Stimulated activated CD4-positive, alpha-beta T cell treated with anti-CD3 and anti-CD28 coated beads, Interleukin-1b, Interleukin-23, amount 100 ng/mL, for 24 hours (primary cell): ENCODE results near the gene SLC51A.

Experiments used
- DNase-seq, 4 experiments: peaks; one replicate each; pipeline ENCODE4 v3.0.0-alpha.2; 2020; ENCODE audit warnings: low read depth in 4 of 4, low spot score in 1 of 4

The SLC51A gene

DNA sequence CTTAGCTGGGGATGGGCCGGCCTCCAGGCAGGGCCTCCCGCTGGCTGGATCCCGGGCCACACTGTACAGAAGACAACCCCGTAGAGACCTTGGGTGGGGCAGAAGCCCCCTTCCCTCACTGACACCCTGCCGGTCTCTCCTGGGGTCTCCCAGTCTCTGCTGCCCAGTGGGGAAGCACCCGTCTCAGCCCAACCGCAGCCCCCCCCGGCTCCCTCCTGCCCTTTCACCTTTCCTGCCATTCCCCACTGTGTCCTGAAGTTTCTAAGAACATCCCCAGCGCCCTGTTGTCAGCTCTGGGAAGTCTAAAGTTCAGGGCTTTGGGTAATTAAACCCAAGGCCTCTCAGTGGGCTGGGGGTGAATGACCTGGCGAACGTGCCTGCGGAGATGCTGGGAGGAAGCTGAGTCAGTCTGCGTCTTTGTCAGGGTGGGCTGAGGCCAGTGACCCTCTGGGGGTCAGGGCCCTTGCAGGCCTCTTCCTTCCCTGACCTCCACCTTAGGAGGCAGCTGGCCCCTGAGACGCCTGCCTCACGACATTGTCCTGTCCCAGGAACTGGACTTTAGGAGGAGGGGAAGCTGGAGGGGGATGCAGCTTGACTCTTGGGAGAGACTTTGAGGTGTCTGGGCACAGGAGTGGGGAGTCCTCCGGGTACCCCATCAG is 1.4 kb upstream of the SLC51A start:
- no peak for DNase-seq

DNA sequence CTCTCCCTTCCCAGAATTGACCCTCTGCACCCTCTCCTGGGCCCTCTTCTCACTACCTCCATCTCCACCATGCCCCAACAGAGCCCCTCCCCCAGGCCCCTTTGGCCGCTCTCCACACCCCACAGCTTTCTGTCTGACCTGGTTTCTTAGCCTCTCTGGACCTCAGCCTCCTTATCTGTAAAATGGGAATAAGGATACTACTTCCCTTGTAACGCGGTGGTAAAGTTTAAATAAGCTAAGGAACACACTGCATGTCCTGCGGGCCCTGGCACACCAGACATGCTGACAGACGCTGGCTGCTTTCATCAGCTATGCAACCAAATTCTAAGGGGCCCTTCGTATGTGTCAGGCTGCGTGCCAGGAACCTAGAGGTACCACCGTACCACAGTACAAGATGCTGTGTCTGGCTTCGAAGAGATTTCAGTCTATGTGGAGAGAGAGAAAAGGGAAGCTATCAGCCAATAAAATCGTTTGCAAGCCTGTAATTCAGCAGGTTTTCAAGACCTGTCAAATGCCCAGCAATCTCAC is 777 bp upstream of the SLC51A start:
- no peak for DNase-seq

DNA sequence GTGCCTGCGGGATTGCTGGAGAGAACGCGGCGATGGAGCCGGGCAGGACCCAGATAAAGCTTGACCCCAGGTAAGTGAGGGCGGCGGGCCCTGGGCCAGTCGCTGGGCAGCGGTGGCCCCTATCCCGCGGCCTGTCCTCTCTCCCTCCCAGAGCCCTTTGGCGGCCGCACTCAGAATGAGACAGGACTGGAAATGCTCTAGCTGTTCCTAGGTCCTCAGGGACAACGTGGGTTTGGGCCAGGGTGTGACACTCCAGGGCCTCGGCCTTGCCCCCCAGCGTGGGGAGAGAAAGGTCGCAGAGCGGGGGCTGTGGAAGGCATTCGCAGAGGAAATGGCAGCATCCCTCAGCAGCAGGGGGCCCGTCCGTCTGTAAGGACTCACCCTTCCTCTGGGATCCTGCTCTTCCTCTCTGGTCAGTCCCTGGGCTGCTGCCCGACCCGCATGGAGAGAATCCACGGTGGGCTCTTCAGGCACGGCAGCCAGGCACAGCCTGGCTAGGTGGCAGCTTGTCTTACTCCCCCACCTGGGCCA is 412 bp downstream of the SLC51A start:
- no peak for DNase-seq

DNA sequence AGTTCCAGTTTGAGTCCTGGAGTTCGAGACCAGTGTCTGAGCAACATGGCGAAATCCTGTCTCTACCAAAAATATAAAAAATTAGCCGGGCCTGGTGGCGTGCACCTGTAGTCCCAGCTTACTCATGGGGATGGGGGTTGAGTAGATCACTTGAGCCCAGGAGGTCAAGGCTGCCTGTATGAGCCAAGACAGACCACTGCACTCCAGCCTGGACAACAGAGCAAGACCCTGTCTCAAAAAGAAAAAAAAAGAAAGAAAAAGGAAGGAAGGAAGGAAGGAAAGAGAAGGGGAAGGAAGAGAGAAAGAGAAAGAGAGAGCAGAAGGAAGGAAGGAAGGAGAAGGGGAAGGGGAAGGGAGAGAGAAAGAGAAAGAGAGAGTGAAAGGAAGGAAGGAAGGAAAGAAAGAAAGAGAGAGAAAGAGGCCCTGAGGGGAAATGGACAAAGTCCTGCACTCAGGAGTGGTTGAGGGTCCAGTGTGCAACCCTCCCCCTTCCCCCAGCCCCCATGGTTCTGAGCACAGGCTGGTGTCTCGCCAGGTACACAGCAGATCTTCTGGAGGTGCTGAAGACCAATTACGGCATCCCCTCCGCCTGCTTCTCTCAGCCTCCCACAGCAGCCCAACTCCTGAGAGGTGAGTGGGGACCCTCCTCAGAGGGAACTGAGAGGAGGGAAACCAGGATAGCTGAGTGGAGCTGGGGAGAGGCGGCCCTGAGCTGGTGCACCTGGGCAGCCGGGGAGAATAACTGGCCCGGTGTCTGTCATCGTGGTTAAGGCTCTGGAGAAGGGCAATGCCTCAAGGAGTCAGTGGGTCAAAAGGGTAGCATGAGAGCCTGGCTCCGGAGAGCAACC is 1.2 kb downstream of the SLC51A start:
- DNase-seq, result no peak

DNA sequence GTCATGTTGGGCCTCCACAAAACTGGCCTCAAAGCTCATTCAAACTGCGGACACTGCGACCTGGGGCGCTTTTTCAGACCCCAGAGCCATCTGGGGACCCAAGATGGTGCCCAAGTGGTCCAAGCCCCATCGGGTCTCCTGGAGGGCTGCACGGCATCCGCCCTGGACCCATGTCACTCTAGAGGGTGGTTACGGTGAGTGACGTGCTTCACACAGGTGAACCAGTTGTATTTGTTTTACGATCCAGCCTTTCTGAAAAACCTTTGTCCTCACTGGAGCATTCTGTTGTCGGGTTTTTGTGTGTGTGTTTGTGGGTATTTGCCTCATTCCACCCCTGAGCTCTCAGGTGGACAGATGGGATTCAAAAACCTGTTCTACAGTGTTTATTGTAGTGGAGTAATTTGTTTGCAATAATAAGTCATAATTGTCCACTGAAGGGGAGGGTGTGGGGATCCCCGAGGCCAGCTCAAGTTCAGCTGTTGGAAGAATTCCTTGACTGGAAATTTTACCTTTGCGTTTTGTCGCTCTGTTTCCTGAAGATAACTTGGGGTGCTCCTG is 1.9 kb downstream of the SLC51A start:
- no peak for DNase-seq

DNA sequence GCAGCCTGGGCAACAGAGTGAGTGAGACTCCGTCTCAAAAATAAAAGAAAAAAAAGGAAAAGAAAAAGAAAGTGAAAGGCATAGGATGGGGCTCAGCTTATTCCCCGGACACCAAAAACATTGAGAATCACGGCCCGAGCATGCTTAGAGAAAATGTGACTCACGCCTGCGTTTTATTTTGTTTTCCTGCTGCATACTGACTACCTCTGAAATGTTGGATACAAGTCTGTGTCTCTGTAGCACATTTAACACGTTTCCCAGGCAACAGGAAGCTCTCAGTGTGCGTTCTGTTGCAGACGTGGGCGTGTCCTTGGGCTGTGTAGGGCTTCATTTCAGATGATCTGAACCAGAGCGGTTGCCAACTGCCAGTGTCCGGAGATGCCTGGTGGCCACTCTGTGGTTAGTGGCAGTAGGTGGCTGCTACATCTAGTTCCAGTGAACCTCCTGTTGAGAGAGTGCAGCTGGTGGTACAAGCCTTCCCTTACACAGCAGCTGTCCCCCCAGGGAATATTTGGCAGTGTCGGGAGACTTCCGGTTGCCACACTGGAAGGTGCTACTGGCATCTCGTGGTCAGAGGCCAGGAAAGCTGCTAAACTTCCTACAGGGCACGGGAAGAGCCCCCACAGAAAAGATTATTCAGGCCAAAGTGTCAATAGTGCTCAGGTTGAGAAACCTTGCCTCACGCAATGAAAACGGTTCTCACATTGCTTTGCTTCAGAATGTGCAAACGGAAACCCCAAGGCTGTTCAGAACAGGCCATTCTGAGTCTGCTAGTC is 3.0 kb downstream of the SLC51A start:
- DNase-seq, result peak in 3 of 4 experiments; percentile 23 to 34 (median 31)

DNA sequence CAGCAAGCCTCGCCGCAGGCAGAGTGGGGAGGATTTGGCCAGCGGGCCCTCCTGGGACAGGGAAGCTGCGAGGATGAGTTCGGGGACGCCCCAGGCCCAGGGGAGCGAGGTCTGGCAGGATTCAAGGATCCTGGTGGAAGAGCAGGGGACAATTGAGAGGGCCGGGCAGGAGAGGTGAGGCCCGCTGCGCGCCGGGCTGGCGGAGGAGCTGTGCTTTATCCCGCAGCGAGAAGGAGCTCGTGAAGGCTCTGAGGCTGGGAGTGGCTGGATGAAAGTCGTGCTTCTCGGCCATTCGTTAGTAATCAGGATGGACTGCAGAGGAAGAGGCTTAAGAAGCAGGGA is 3.6 kb downstream of the SLC51A start:
- DNase-seq, result no peak

DNA sequence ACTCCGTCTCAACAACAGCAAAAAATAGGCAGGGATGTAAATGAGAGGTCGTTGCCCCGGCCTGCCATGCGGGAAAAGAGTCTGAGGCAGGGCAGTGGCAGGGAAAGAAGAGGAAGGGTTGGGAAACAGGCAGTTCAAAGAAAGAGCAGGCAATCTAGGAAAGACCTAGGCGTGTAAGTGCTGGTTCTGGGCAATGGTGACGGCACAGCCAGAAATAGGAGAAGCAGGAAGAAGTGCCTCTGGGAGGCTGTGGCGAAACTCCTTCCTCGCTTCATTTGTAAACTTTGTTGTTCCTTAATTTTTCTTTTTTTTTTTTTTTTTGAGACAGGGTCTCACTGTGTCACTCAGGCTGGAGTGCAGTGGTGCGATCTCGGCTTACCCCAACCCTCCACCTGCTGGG is 4.3 kb downstream of the SLC51A start:
- no peak for DNase-seq

DNA sequence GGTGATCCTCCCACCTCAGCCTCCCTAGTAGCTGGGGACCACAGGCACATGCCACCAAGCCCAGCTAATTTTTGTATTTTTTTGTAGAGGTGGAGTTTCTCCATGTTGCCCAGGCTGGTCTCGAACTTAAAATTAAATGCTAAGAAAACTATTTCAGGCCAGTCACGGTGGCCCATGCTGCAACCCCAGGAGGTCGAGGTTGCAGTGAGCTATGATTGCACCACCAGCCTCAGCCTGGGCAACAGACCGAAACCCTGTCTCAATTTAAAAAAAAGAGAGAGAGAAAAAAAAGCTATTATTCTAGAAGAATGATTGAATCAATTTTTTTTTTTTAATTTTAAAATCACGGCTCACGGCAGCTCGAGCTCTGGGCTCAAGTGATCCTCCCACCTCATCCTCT is 4.7 kb downstream of the SLC51A start:
- no peak for DNase-seq

DNA sequence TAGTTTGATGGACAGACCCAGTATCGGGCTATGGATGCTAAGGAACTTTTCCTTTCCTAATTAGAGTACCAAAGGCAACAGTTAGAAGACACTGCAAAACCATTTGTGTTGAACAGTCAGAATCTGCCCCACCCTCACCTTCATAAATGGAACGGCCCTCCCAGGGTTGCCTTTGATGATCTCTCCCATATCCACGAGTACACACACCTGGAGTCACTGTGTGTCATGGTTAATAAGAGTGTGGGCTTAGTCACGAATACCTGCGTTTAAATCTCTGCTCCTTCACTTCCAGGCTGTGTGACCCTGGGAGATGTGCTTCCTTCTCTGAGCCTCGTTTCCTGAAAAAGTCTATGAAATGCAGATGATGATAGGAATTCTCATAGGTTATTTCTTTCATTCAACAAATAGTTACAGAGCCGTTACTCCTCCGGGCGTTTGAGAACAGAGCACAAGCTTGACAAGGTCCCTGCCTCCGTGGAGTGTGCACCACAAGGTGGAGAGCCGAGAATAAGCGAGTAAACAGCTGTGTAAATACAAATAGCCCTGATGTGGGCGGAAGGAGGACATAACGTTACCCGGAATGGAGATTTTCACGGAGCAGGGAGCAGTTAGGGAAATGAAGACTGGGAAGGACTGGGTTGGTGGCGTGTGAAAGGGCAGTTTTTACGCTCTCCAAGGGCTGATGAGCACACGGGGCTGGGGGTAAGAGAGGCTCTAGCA is 6.7 kb downstream of the SLC51A start:
- DNase-seq, result no peak

DNA sequence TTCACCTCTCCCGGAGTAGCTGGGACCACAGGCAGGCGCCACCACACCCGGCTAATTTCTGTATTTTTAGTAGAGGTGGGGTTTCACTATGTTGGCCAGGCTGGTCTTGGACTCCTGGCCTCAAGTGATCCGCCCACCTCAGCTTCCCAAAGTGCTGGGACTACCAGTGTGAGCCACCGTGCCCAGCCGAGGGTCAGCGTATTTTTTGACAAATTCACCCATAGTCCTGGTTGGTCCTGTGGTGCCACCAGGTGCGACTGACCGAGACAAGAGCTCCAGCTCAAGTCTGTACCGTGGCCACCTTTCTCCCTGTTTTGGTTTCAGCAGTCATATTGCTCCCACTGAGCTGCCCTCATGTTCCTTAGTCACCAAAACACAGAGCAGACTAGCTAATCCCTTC is 8.8 kb downstream of the SLC51A start:
- no peak for DNase-seq

DNA sequence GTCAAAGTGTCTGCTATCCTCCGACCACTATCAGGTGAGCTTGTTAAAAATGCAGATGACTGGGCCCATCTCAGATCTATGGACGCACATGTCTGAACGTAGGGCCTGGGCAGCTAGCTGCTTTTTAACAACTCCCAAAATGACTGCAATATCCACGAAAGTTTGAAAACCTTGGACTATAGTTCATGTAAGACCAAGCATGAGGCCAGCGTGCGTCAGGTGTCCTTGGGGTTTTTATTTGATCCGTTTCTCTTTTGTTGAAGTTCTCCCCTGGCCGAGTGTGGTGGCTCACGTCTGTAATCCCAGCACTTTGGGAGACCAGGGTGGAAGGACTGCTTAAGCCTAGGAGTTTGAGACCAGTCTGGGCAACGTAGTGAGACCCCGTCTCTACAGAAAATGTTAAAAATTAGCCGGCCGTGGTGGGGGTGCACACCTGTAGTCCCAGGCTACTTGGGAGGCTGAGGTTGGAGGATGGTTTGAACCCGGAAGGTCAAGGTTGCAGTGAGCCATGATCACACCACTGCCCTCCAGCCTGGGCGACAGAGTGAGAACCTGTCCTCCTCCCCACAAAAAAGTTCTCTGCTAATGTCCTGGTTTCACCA is 9.5 kb downstream of the SLC51A start:
- DNase-seq, result no peak

DNA sequence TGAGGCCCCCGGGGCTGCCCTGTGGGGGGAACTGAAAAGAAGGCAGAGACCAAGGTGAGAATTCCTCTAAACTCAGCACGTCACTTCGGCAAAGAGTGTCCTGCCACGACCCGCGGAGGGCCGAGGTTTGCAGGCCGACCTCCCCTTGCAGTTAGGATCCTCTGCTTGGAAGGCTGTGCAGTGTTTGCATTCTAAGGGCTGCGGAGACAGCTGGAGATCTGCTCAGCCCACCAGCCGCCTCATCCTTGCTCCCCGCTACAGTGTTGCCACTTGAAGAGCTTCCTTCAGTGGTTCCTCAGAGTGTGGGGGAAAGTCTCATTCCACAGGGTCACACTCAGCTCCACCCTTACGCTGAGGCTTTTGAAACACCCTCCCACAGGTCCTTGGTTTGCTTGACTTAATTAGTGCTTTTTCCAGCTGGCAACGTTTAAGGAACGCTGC is 10.8 kb downstream of the SLC51A start:
- DNase-seq, result no peak

DNA sequence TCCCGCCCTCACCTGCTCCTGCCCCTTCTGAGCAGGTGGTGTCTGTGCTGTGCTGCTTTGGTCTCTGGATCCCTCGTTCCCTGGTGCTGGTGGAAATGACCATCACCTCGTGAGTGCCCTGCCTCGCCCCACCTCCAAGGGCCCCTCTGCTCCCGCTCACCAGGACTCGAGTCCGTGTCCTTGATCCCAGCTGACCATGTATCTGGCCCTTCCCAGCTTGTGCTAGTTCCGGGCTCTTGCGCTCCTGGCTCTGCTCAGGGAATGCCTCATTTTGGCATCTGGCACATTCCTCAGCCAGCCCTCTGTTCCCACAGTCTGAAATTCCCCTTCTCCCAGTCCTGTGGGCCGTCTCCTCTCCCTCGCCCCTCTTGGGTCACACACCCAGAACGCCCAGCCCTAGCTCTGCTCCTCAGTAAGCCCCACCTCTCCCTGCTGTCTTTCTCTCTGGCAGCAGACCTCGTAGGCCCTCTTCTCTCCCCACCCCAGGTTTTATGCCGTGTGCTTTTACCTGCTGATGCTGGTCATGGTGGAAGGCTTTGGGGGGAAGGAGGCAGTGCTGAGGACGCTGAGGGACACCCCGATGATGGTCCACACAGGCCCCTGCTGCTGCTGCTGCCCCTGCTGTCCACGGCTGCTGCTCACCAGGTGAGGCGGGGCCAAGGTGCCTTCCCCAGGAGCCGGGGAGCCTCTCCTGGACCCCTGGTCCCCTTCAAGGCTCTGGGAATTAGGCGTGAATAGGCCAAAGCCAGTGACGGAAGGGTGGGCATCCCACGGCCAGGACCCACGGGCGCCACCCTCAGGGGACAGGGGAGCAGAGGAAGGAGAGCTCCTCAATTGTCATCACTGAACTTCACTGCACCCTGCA is 11.5 kb downstream of the SLC51A start:
- DNase-seq, result no peak

DNA sequence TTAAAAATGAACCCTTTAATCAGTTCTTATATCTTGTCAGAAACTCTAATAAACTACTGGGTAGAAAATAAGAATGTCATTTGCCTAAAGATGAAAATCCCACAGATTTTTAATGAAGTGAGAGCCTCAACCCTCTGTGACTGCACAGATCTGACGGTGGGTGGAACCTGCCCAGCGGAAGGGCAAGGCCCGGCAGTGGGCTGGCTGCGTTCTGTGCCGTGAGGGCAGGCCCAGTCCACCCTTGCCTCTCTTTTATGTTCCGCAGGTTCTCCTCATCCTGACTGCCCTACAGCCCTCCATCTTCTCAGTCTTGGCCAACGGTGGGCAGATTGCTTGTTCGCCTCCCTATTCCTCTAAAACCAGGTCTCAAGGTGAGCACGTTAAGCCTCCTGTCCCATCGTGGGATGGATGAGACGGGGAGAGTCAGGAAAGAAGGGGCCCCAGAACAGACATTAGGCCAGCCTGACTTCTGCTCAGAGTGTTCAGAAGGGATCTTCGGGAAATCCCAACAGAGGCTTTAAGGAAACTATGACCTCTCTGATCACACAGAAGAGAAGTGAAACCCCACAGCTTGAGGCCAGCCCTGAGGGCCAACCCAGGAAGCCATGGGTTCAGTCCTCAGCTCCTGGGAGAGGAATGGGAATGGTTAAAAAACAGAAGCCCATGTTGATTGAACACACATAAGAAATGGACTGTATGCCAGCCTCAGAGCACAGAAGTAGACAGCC is 16.0 kb downstream of the SLC51A start:
- no peak for DNase-seq

DNA sequence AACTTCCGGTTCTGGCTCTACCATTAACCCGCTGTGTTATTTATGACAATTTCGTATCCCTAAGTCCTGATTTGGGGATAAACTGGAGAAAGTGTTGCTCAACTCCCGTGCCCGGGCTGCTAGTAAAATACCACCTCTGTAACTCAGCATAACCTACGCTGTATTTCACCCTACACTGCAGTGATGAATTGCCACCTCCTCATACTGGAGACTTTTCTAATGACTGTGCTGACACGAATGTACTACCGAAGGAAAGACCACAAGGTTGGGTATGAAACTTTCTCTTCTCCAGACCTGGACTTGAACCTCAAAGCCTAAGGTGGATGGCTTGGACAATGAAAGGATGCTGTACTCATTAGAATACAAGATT is 16.5 kb downstream of the SLC51A start:
- DNase-seq, result no peak

DNA sequence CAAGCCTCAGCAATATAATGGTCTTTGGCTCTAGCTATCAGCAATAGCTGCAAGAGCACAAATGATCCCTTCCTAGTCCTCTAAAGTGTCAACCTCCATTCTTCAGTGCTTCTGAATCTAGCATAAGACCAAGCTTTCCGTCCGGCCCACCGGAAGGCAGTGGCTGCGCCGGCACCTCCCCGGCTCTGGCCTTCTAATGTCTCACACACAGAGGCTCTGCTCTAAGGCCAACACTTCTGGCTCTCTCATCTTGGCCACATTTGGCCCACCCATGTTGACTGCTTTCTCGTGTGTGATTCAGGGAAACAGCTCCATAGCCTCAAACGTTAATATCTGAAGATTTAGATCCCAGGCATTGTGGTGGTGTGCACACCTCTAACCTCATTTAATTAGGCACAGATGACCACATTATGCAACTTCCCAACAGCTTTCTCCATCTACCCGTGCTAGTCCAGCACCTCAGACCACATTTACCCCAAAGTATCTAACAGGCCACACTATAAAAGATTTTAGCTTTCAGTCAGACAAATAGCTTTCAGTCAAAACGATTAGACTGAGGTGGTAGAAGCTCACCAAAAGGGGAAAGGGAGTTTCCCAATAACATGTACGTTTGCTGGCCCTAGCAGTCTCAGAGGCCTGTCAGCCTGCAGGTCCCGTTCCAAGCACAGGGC is 19.3 kb downstream of the SLC51A start:
- DNase-seq, result no peak

DNA sequence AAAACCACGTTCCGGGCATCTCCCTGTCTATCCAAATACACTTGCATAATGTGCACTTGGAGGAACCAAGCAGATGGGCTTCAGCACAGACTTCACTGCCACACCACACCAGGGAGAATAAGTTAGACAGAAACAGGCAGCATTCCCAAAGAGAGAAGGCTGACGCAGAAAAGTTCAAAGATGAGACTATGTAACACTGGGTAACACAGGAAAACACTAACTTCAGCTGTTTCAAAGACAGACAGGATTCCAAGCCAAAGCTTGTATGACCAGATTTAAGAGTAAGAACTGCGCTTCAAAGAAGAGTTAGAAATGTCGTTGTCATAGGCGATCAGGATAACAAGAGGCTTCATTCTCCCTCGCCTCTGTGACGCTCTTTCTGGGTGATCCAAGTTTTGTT is 19.9 kb downstream of the SLC51A start:
- no peak for DNase-seq
